ENCODE measurements around the gene PINLYP.

Gene PINLYP

GRCh38 chr19:43619262-43620060 lies 43.9 kb downstream of the PINLYP start, which contains the start of gene ZNF428:
Gene ZNF428 (minus strand): TSS chr19:43619629. CDS start chr19:43614304, 5,325 bp downstream.
- peak; percentile 88 for DNase-seq (ENCODE audit: low read depth)
- TF ChIP-seq CTCF (IDR thresholded peaks at IDR 0.05; ENCODE audit: low read depth, low read length) (no peak), POLR2A (IDR thresholded peaks at IDR 0.05; ENCODE audit: extremely low read depth, insufficient read length) (peak; percentile 70), MAX (IDR thresholded peaks at IDR 0.05; ENCODE audit: low read depth, low read length) (peak; percentile 31; the same call in 1 of the 2 replicates), MYC (IDR thresholded peaks at IDR 0.05; ENCODE audit: low read depth, low read length) (peak; percentile 55; the same call in 1 of the 2 replicates)
- peak within 1 kb of the TSS; percentile 91 for H3K4me3 ChIP-seq (ENCODE audit: low read depth, low read length)

- peak overlapping the region; percentile 91 for H3K4me3 ChIP-seq (ENCODE audit: low read depth, low read length)
- TF ChIP-seq MYC (IDR thresholded peaks at IDR 0.05; ENCODE audit: low read depth, low read length) (no peak), POLR2A (IDR thresholded peaks at IDR 0.05; ENCODE audit: extremely low read depth, insufficient read length) (no peak), MAX (IDR thresholded peaks at IDR 0.05; ENCODE audit: low read depth, low read length) (no peak)
- DNase-seq (ENCODE audit: low read depth): no peak
These were observed 44.7 kb downstream of the PINLYP start for GRCh38 chr19:43620061-43621001.

- H3K4me3 ChIP-seq (ENCODE audit: low read depth, low read length): no peak overlapping the region
- TF ChIP-seq MAX (IDR thresholded peaks at IDR 0.05; ENCODE audit: low read depth, low read length) (no peak), POLR2A (IDR thresholded peaks at IDR 0.05; ENCODE audit: extremely low read depth, insufficient read length) (no peak), MYC (IDR thresholded peaks at IDR 0.05; ENCODE audit: low read depth, low read length) (no peak), CTCF (IDR thresholded peaks at IDR 0.05; ENCODE audit: low read depth, low read length) (no peak)
- no peak for DNase-seq (ENCODE audit: low read depth)
These were observed 46.5 kb downstream of the PINLYP start for GRCh38 chr19:43622070-43622469.

GRCh38 chr19:43622956-43623355 lies 47.4 kb downstream of the PINLYP start:
- no peak for DNase-seq (ENCODE audit: low read depth)
- TF ChIP-seq CTCF (IDR thresholded peaks at IDR 0.05; ENCODE audit: low read depth, low read length) (no peak), MYC (IDR thresholded peaks at IDR 0.05; ENCODE audit: low read depth, low read length) (no peak), MAX (IDR thresholded peaks at IDR 0.05; ENCODE audit: low read depth, low read length) (no peak), POLR2A (IDR thresholded peaks at IDR 0.05; ENCODE audit: extremely low read depth, insufficient read length) (no peak)
- no peak overlapping the region for H3K4me3 ChIP-seq (ENCODE audit: low read depth, low read length)

- no peak for DNase-seq (ENCODE audit: low read depth)
- H3K4me3 ChIP-seq (ENCODE audit: low read depth, low read length): no peak overlapping the region
- no peak for TF ChIP-seq CTCF (IDR thresholded peaks at IDR 0.05; ENCODE audit: low read depth, low read length)
- TF ChIP-seq MAX (IDR thresholded peaks at IDR 0.05; ENCODE audit: low read depth, low read length): no peak
- no peak for TF ChIP-seq POLR2A (IDR thresholded peaks at IDR 0.05; ENCODE audit: extremely low read depth, insufficient read length)
- TF ChIP-seq MYC (IDR thresholded peaks at IDR 0.05; ENCODE audit: low read depth, low read length): no peak
These were observed 48.5 kb downstream of the PINLYP start for GRCh38 chr19:43623889-43624670.
